Stimulated activated CD4-positive, alpha-beta T cell treated with anti-CD3 and anti-CD28 coated beads, Interleukin-4, amount 100 ng/mL, for 24 hours (primary cell): Measurements from ENCODE around the gene ARL8A.
"Not testable (repeated sequence)": the region's sequence is repeated elsewhere in the genome, so short reads cannot be mapped to it uniquely, and the experiment has no call there.

ENCODE experiments used
- DNase-seq: peaks from one replicate; pipeline ENCODE4 v3.0.0-alpha.2; 2020

The ARL8A gene

GRCh38 chr1:202156590-202156989 is 12.1 kb upstream of the ARL8A start:
- no peak for DNase-seq

DNA sequence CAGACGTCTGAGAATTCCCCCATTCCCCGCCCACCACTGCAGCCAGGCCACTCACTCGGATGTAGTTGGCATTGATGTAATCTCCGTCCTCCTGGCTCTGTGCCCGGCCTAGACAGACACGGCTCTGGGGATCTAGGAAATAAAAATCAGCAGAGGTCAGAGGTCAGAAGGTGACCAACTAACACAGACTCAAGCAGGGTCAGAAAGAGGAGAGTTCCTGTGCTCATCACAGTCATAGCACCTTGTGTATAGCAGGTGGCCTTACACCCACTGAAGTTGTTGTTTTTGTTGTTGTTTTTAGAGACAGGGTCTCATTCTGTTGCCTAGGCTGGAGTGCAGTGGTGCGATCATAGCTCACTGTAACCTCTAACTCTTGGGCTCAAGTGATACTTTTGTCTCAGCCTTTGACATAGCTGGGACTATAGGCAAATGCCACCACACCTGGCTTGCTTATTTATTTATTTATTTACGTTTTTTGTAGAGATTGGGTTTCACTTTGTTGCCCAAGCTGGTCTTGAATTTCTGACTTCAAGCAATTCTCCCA is 11.0 kb upstream of the ARL8A start:
- DNase-seq, result no peak

- peak; percentile 53 for DNase-seq
These were observed 10.4 kb upstream of the ARL8A start for GRCh38 chr1:202154766-202155477.

GRCh38 chr1:202154148-202154765 is 9.7 kb upstream of the ARL8A start:
- DNase-seq, result no peak

DNA sequence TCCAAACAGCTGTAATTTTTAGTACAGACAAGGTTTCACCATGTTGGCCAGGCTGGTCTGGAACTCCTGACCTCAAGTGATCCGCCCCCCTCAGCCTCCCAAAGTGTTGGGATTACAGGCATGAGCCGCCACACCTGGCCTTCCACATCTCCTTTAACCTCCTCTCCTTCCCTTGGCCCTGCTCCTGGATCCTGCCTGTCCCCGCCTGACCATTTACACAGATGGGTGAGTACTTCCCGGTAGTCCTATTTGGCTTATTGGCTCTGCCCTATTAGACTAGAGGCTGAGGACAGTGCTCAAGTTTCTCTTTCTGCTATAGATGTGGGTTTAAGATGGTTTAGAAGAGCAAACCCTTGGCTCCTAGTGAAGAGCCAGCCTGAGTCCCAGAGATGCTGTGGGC is 8.7 kb upstream of the ARL8A start:
- DNase-seq, result no peak

DNA sequence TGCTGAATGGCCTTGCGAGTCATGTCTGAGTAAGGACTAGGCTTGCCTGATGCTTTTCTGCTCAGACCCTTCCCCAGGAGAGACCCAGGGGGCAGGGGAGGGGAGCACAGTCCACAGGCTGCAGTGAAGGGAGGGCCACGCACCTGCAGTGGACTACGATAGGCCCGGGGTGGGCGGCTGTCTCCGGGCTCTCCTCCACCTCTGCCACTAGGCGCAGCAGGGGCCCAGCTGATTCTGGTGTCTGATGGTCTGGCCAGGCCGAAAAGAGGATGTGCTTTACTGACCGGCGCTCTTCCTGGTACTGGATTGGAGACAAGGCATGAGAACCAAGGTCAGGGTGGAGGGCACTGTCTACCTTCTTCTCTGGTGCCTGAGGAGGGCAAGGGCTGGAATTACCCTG is 7.9 kb upstream of the ARL8A start:
- DNase-seq, result no peak

DNA sequence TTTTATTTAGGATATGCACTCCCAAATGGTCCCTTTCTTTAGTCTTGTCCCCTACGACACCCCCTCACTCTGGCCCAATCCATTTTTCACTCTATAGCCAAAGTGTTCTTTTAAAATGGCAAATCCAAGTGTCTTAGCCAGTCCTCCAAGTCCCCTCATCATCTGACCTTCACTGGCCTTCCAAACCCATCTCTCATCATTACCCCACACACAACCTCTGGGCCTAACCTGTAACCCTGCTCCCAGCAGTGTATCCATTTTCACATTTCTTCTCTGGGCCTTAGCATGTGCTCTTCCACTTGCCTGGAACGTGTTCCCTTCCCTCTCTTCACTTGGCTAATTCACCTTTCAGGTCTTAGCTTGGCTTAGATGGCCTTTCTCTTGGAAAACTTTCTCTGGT is 6.5 kb upstream of the ARL8A start:
- no peak for DNase-seq

GRCh38 chr1:202150602-202151001 is 6.1 kb upstream of the ARL8A start:
- DNase-seq, result no peak

DNA sequence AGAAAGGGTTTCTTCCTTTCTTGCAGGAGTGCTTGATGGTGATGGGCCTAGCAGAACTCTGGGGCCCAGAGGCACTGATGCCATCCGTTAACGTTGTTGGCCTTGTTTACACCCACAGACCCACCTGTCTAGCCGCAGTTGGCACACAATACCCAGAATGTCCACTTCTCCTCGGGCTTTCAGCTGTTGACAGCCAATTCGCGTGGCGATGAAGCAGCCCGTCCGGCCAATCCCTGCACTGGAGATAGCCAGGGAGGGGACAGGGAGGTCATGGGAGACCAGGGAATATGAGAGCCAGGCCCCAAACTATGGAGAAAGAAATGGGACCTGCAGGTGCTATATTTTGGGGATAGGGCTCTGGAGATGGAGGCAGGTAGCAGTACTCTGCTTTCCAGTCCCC is 5.7 kb upstream of the ARL8A start:
- no peak for DNase-seq

DNA sequence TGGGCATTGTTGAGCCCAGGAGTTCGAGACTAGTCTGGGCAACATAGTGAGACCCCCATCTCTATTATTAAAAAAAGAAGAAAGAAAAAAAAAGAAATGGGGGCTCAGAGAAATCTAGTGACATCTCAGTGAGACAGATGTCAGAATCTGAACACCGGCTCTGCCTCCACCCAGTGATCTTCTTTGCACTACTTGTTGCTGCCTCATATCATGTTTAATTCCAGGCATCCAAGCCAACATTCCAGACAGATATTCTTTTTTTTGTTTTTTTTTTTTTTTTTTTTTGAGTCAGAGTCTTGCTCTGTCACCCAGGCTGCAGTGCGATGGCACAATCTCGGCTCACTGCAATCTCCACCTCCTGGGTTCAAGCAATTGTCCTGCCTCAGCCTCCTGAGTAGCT is 5.0 kb upstream of the ARL8A start:
- DNase-seq, result no peak

GRCh38 chr1:202148391-202148790 is 3.9 kb upstream of the ARL8A start:
- no peak for DNase-seq

GRCh38 chr1:202146993-202147392 is 2.5 kb upstream of the ARL8A start:
- no peak for DNase-seq

DNA sequence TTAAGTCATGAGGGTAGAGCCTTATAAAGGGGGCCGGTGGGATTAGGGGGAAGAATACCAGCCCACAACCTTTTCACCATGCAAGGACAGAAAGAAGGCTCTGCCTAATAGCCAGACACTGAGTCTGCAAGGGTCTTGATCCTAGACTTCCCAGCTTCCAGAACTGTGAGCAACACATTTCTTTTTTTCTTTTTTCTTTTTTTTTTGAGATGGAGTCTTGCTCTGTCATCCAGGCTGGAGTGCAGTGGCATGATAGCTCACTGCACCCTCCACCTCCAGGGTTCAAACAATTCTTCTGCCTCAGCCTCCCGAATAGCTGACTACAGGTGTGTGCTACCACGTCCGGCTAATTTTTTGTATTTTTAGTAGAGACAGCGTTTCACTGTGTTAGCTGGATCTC is 1.7 kb upstream of the ARL8A start:
- no peak for DNase-seq

DNA sequence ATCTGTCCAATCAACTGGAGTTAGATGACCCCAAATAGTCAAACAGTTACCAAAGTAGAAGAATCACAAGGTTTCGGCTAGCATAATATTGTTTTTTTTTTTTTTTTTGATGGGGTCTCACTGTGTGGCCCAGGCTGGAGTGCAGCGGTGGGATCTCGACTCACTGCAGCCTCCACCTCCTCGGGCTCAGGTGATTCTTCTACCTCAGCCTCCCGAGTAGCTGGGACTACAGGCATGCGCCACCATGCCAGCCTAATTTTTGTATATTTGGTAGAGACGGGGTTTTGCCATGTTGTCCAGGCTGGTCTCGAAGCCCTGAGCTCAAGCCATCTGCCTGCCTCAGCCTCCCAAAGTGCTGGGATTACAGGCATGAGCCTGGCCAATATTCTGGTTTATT is 1.2 kb upstream of the ARL8A start:
- not testable (repeated sequence) for DNase-seq

- DNase-seq, result peak; percentile 47
These were observed 669 bp upstream of the ARL8A start for GRCh38 chr1:202145068-202145743.

GRCh38 chr1:202143768-202144401 is 652 bp downstream of the ARL8A start:
- DNase-seq, result peak; percentile 25

DNA sequence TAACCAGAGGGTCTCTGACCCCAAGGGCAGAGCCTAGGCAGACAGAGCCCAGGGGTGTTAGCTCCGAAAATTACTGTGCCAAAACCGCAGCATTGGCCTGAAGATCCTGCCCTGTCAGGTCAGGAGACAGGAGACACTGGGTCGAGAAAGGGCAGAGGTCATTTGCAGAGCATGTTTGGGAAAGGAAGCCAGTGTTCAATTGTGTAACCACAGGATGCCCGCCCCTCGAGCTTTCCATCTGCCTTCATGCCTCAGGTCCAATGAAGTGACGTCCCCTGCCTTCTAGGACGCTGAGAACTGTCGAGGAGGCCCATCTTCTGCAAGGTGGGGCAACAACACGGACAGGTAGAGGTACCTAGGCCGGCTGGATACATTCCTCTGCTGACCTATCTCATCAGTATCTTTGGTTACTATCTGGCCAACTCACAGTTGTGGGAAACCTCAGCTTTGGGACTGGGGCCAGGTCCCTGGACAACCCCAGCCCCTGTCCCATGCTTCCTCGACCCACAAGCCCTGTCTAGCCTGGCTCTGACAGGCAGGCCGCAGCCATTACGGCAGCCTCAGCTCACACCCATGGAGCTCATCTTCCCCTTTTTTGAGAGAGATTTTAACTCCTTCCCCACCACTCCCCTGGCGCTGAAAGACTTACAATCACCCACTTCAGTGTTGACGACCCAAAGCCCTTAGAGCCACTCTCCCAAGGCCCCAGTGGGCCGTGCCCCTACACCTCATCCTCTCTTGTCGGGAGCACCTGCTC is 1.3 kb downstream of the ARL8A start:
- no peak for DNase-seq

GRCh38 chr1:202141468-202141867 is 3.1 kb downstream of the ARL8A start:
- DNase-seq, result not testable (repeated sequence)

DNA sequence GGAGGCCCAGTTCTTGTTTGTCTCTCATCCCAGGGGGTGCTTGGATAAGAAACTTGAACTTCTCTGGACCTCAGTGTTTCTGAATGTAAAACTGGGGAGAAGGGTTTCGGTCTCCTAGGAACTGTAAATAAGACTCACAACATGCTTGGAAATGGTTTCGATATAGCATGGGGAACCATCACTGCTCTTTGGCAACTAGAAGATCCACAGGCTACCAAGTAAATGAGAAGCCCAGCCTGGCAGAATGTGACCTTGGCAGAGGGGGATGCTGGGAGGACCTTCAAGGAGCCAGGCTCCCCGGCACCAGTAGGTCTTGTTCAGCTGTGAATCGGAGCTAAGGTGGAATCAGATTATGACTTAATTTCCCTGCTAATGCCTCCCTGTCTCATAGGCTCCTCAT is 3.7 kb downstream of the ARL8A start:
- no peak for DNase-seq

GRCh38 chr1:202135221-202135721 is 9.3 kb downstream of the ARL8A start:
- peak; percentile 58 for DNase-seq

- no peak for DNase-seq
These were observed 9.8 kb downstream of the ARL8A start for GRCh38 chr1:202134645-202135172.

- DNase-seq, result no peak
These were observed 10.5 kb downstream of the ARL8A start for GRCh38 chr1:202133989-202134388.
